Body of pancreas (tissue), 4 donors: Measurements from ENCODE around the gene WNT9A. TPM values are rescaled to one million over a fixed set of nuclear protein-coding genes. Genes with fewer than 3 reads are reported as not detected.

Experiments used
- ATAC-seq: fragments of 150-250 bp; one replicate; pipeline ENCODE4 v1.9.1; 2016
- DNase-seq, 4 donors: peaks; one replicate each; pipeline ENCODE4 v3.0.0-alpha.2; 2019
- H3K27ac ChIP-seq, 4 donors: fragments of 200-600 bp; sonication (generic); 1 replicate in 3 of 4; 2 replicates in 1 of 4; pipeline versions ENCODE4 v1.5.1 to v1.6.1; 2016 to 2019; ENCODE audit warnings: mild to moderate bottlenecking in 1 of 4, mixed read lengths in 1 of 4, moderate library complexity in 1 of 4
- H3K27me3 ChIP-seq, 2 donors: fragments of 200-600 bp; sonication (generic); one replicate each; pipeline ENCODE4 v1.6.0; 2016; ENCODE audit warnings: mild to moderate bottlenecking in 1 of 2
- H3K36me3 ChIP-seq, 2 donors: fragments of 200-600 bp; sonication (generic); replicated peaks in 1 of 2; 2 replicates each; pipeline ENCODE4 v1.5.1; 2016; ENCODE audit warnings: low read depth in 2 of 2; ENCODE audit not compliant: insufficient read depth in 1 of 2
- H3K4me1 ChIP-seq: fragments of 200-600 bp; sonication (generic); one replicate; pipeline ENCODE4 v1.6.0; 2016
- H3K4me3 ChIP-seq, 2 donors: fragments of 200-600 bp; sonication (generic); 1 replicate in 1 of 2; 2 replicates in 1 of 2; pipeline ENCODE4 v1.5.1; 2016 to 2019
- H3K9me3 ChIP-seq, 3 donors: fragments of 200-600 bp; sonication (generic); 1 replicate in 2 of 3; 2 replicates in 1 of 3; pipeline ENCODE4 v1.5.1; 2016
- CTCF ChIP-seq, 7 experiments: fragments of 450-650 bp in 4 of 7; fragments of 200-600 bp in 3 of 7; sonication (generic) in 3 of 7; IDR thresholded peaks; one replicate each; pipeline ENCODE4 v1.5.1; 2016 to 2019; ENCODE audit warnings: antibody characterized with exemption in 7 of 7
- POLR2A ChIP-seq, 3 donors: fragments of 450-650 bp; IDR thresholded peaks; one replicate each; pipeline ENCODE4 v1.6.1; 2016; ENCODE audit warnings: antibody characterized with exemption in 3 of 3, mild to moderate bottlenecking in 2 of 3
- WGBS, 2 donors: methylation state at CpG; one replicate each; pipeline ENCODE4 v1.1.5; 2017; 5-methylcytosine and 5-hydroxymethylcytosine counted together
- intact Hi-C: fragments of 100-400 bp; cut with DNase I; formaldehyde crosslinking; loops from one replicate; pipeline ENCODE4 v1.15.1; 2023
- total RNA-seq, 2 donors: library from RNA; depleted of rRNA; stranded (reverse); fragments of >200 nt; gene quantifications; one replicate each; pipeline ENCODE4 v1.1.0, GENCODE V29; 2016

Gene WNT9A
- total RNA-seq, 2 donors from 2014 or later: 0.66 to 2.1 TPM

GRCh38 chr1:227897704-227898438 lies 49.9 kb downstream of the WNT9A start:
- no peaks in the 10 kb centered on the region for H3K27me3 ChIP-seq
- TF ChIP-seq CTCF (IDR thresholded peaks at IDR 0.05) (no peak), POLR2A (IDR thresholded peaks at IDR 0.05) (no peak)
- 75 to 88% methylated on average over 6 of the region's 6 CpGs for WGBS, 2 donors
- peaks cover 5% of the 10 kb centered on the region for H3K4me1 ChIP-seq
- H3K36me3 ChIP-seq: no peaks in the 10 kb centered on the region
- no peak overlapping the region for H3K27ac ChIP-seq
- no peak overlapping the region for H3K4me3 ChIP-seq
- DNase-seq (peak; percentile 0 to 6 (median 4)), ATAC-seq (no peak)
- no peaks in the 10 kb centered on the region for H3K9me3 ChIP-seq
- intact Hi-C loops: no loop called here

- WGBS, 2 donors: 93% methylated on average over 6 to 9 of the region's 9 CpGs
- intact Hi-C loops: no loop called here
- no peak for TF ChIP-seq POLR2A (IDR thresholded peaks at IDR 0.05)
- TF ChIP-seq CTCF (IDR thresholded peaks at IDR 0.05): no peak
- Histone ChIP-seq H3K4me1 (peaks cover 5% of the 10 kb centered on the region), H3K4me3 (no peak overlapping the region), H3K27me3 (no peaks in the 10 kb centered on the region), H3K27ac (no peak overlapping the region), H3K36me3 (no peaks in the 10 kb centered on the region), H3K9me3 (no peaks in the 10 kb centered on the region)
- ATAC-seq: no peak
- peak; percentile 0 to 6 (median 3) for DNase-seq
Observed at GRCh38 chr1:227896710-227897655, 50.7 kb downstream of the WNT9A start.

- intact Hi-C loops: no loop called here
- H3K36me3 ChIP-seq: no peaks in the 10 kb centered on the region
- H3K27ac ChIP-seq: peak overlapping the region in 1 of 4 donors; percentile 40
- peak; percentile 10 to 16 (median 14) for DNase-seq
- no peak for TF ChIP-seq CTCF (IDR thresholded peaks at IDR 0.05)
- TF ChIP-seq POLR2A (IDR thresholded peaks at IDR 0.05): no peak
- no peaks in the 10 kb centered on the region for H3K9me3 ChIP-seq
- peak; percentile 47 for ATAC-seq
- 60 to 81% methylated on average over 8 to 16 of the region's 24 CpGs for WGBS, 2 donors
- peaks cover 5% of the 10 kb centered on the region for H3K4me1 ChIP-seq
- no peak overlapping the region for H3K4me3 ChIP-seq
- no peaks in the 10 kb centered on the region for H3K27me3 ChIP-seq
Observed at GRCh38 chr1:227895828-227896685, 51.7 kb downstream of the WNT9A start.

GRCh38 chr1:227894831-227895451 lies 52.8 kb downstream of the WNT9A start:
- TF ChIP-seq CTCF (IDR thresholded peaks at IDR 0.05) (no peak), POLR2A (IDR thresholded peaks at IDR 0.05) (no peak)
- no peaks in the 10 kb centered on the region for H3K27me3 ChIP-seq
- WGBS, 2 donors: 83 to 89% methylated on average over 7 to 11 of the region's 12 CpGs
- intact Hi-C loops: no loop called here
- no peaks in the 10 kb centered on the region for H3K36me3 ChIP-seq
- peaks cover 5% of the 10 kb centered on the region for H3K4me1 ChIP-seq
- H3K9me3 ChIP-seq: no peaks in the 10 kb centered on the region
- no peak overlapping the region for H3K4me3 ChIP-seq
- no peak for ATAC-seq
- DNase-seq: peak in 3 of 4 donors; percentile 0 to 3 (median 2)
- no peak overlapping the region for H3K27ac ChIP-seq
